ENCODE data around the gene BAG1. TPM values are rescaled to one million over a fixed set of nuclear protein-coding genes. Genes with fewer than 3 reads are reported as not detected.
A peak's percentile ranks its signal among the peaks of the same experiment; 100 is the strongest.

BAG1 gene
- total RNA-seq, 6 donors from 2014 or later, result 55.5 to 157 (median 129) TPM

- H3K4me1 ChIP-seq, result no peaks in the 10 kb centered on the region
- peaks cover 63 to 100% (median 92%) of the 10 kb centered on the region in 4 donors for H3K36me3 ChIP-seq
- no peaks in the 10 kb centered on the region for H3K27me3 ChIP-seq
- WGBS, 2 donors, result 74 to 100% methylated on average over 1 of the region's 1 CpG
- no peak overlapping the region for H3K27ac ChIP-seq
- DNase-seq, result no peak
- no peaks in the 10 kb centered on the region for H3K9me3 ChIP-seq
- TF ChIP-seq POLR2A (IDR thresholded peaks at IDR 0.05) (no peak), CTCF (IDR thresholded peaks at IDR 0.05) (no peak), EP300 (IDR thresholded peaks at IDR 0.05) (no peak), POLR2AphosphoS5 (IDR thresholded peaks at IDR 0.05) (no peak)
- ATAC-seq (ENCODE audit: low FRiP score in 2 of 2), result no peak
- H3K4me3 ChIP-seq, result no peak overlapping the region
Observed at GRCh38 chr9:33307067-33307466, 42.6 kb upstream of the BAG1 start.

- no peaks in the 10 kb centered on the region for H3K4me1 ChIP-seq
Observed at GRCh38 chr9:33306037-33306436, 41.5 kb upstream of the BAG1 start.

GRCh38 chr9:33304362-33304761 is 39.9 kb upstream of the BAG1 start:
- no peak for ATAC-seq (ENCODE audit: low FRiP score in 2 of 2)
- no peak for DNase-seq
- 77 to 87% methylated on average over 1 of the region's 1 CpG for WGBS, 2 donors
- no peak overlapping the region for H3K4me3 ChIP-seq
- no peaks in the 10 kb centered on the region for H3K9me3 ChIP-seq
- H3K4me1 ChIP-seq, result peaks cover 0 to 2% (median under 1%) of the 10 kb centered on the region in 4 donors
- peaks cover 51 to 100% (median 83%) of the 10 kb centered on the region in 4 donors for H3K36me3 ChIP-seq
- H3K27me3 ChIP-seq, result no peaks in the 10 kb centered on the region
- TF ChIP-seq CTCF (IDR thresholded peaks at IDR 0.05), result no peak
- TF ChIP-seq POLR2AphosphoS5 (IDR thresholded peaks at IDR 0.05), result no peak
- no peak for TF ChIP-seq POLR2A (IDR thresholded peaks at IDR 0.05)
- TF ChIP-seq EP300 (IDR thresholded peaks at IDR 0.05), result no peak
- H3K27ac ChIP-seq, result no peak overlapping the region

More at GRCh38 chr9:33306037-33306436, 41.5 kb upstream of the BAG1 start:
- Histone ChIP-seq H3K27ac (no peak overlapping the region), H3K9me3 (no peaks in the 10 kb centered on the region), H3K36me3 (peaks cover 59 to 100% (median 89%) of the 10 kb centered on the region in 4 donors), H3K27me3 (no peaks in the 10 kb centered on the region), H3K4me3 (no peak overlapping the region)
- no peak for DNase-seq
- no peak for ATAC-seq (ENCODE audit: low FRiP score in 2 of 2)
- no peak for TF ChIP-seq POLR2A (IDR thresholded peaks at IDR 0.05)
- no peak for TF ChIP-seq CTCF (IDR thresholded peaks at IDR 0.05)
- TF ChIP-seq POLR2AphosphoS5 (IDR thresholded peaks at IDR 0.05), result no peak
- TF ChIP-seq EP300 (IDR thresholded peaks at IDR 0.05), result no peak
- 76 to 86% methylated on average over 3 of the region's 3 CpGs for WGBS, 2 donors

GRCh38 chr9:33300546-33300945 is 36.0 kb upstream of the BAG1 start:
- Histone ChIP-seq H3K36me3 (peaks cover 30 to 100% (median 67%) of the 10 kb centered on the region in 4 donors), H3K4me1 (peaks cover 26 to 40% (median 32%) of the 10 kb centered on the region in 4 donors), H3K27ac (no peak overlapping the region), H3K9me3 (no peaks in the 10 kb centered on the region), H3K27me3 (no peaks in the 10 kb centered on the region), H3K4me3 (no peak overlapping the region)
- DNase-seq (no peak), ATAC-seq (ENCODE audit: low FRiP score in 2 of 2) (no peak)
- 77 to 97% methylated on average over 2 of the region's 2 CpGs for WGBS, 2 donors
- TF ChIP-seq POLR2A (IDR thresholded peaks at IDR 0.05) (no peak), POLR2AphosphoS5 (IDR thresholded peaks at IDR 0.05) (no peak), EP300 (IDR thresholded peaks at IDR 0.05) (no peak), CTCF (IDR thresholded peaks at IDR 0.05) (no peak)

- no peaks in the 10 kb centered on the region for H3K27me3 ChIP-seq
- DNase-seq, result peak in 1 of 2 donors; percentile 65
- TF ChIP-seq CTCF (IDR thresholded peaks at IDR 0.05) (no peak), EP300 (IDR thresholded peaks at IDR 0.05) (no peak), POLR2AphosphoS5 (IDR thresholded peaks at IDR 0.05) (no peak), POLR2A (IDR thresholded peaks at IDR 0.05) (no peak)
- ATAC-seq (ENCODE audit: low FRiP score in 2 of 2), result peak; percentile 75 to 79
- H3K9me3 ChIP-seq, result no peaks in the 10 kb centered on the region
- H3K36me3 ChIP-seq, result peaks cover 10 to 94% (median 42%) of the 10 kb centered on the region in 4 donors
- peaks cover 31 to 67% (median 42%) of the 10 kb centered on the region in 4 donors for H3K4me1 ChIP-seq
- H3K4me3 ChIP-seq, result no peak overlapping the region
- 36 to 50% methylated on average over 1 of the region's 1 CpG for WGBS, 2 donors
- H3K27ac ChIP-seq, result peak overlapping the region in 3 of 4 donors; percentile 7 to 32 (median 20)
Observed at GRCh38 chr9:33297432-33297831, 32.9 kb upstream of the BAG1 start.

All from upper lobe of left lung (tissue), 6 donors.